Liver (tissue), 3 donors: ENCODE data around the gene CARD8.

Experiments used
- HNF4A ChIP-seq, 2 donors: conservative IDR thresholded peaks; 2 replicates each; pipeline ENCODE4 v1.6.1; 2016; ENCODE audit warnings: antibody characterized with exemption in 2 of 2, mild to moderate bottlenecking in 2 of 2
- SP1 ChIP-seq: IDR thresholded peaks from 2 replicates; pipeline ENCODE4 v1.6.1; 2018; ENCODE audit warnings: antibody characterized with exemption, mild to moderate bottlenecking
- YY1 ChIP-seq: IDR thresholded peaks from 2 replicates; pipeline ENCODE4 v1.6.1; 2016; ENCODE audit warnings: antibody characterized with exemption, mild to moderate bottlenecking
- ZBTB33 ChIP-seq: IDR thresholded peaks from 2 replicates; pipeline ENCODE4 v1.6.1; 2016; ENCODE audit warnings: antibody characterized with exemption
- TF ChIP-seq, protein P1 (sequence below): IDR thresholded peaks from 2 replicates; pipeline ENCODE4 v1.6.1; 2016; ENCODE audit warnings: antibody characterized with exemption
- TF ChIP-seq, protein P2 (sequence below): fragments of 150-350 bp; IDR thresholded peaks from 2 replicates; pipeline ENCODE4 v1.5.1; 2017; ENCODE audit warnings: improper control_type of control experiment, low read depth, low read length; ENCODE audit not compliant: missing input control
- donor health status: healthy.
- donor health status: healthy.

DNA sequence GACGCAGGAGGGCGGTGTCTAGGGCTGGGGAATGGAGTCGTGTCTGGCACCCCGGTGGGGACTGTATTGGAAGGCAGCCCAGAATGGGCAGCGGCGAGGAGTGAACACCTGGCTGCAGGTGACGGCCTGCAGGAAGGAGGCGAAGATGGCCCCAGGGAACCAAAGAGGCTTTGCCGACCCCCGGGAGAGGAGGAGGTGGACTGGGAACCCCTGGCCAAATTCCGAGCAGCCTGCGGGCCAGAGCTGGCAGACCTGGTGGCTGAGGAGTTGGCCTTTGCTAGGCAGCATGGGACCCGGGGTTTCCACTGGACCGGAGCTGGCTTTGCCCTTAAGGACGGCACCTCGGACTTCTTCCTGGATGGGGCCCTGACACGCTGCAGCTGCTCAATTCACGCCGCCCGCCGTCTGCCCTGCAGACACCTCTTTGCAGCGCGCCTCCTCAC lies 59.4 kb downstream of the CARD8 start:
- TF ChIP-seq, protein P1, sequence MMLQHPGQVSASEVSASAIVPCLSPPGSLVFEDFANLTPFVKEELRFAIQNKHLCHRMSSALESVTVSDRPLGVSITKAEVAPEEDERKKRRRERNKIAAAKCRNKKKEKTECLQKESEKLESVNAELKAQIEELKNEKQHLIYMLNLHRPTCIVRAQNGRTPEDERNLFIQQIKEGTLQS = no peak
- TF ChIP-seq, protein P2, sequence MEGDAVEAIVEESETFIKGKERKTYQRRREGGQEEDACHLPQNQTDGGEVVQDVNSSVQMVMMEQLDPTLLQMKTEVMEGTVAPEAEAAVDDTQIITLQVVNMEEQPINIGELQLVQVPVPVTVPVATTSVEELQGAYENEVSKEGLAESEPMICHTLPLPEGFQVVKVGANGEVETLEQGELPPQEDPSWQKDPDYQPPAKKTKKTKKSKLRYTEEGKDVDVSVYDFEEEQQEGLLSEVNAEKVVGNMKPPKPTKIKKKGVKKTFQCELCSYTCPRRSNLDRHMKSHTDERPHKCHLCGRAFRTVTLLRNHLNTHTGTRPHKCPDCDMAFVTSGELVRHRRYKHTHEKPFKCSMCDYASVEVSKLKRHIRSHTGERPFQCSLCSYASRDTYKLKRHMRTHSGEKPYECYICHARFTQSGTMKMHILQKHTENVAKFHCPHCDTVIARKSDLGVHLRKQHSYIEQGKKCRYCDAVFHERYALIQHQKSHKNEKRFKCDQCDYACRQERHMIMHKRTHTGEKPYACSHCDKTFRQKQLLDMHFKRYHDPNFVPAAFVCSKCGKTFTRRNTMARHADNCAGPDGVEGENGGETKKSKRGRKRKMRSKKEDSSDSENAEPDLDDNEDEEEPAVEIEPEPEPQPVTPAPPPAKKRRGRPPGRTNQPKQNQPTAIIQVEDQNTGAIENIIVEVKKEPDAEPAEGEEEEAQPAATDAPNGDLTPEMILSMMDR = no peak
- TF ChIP-seq ZBTB33 (no peak), HNF4A (conservative IDR thresholded peaks at IDR 0.05) (no peak), SP1 (no peak), YY1 (no peak)
